OCI-LY7 (cell line): ENCODE results near the gene HSPA4L. TPM values are rescaled to one million over a fixed set of nuclear protein-coding genes. Genes with fewer than 3 reads are reported as not detected.

ENCODE experiments used
- BruUV-seq: library from RNA; stranded (reverse); fragments of 400-500 nt; replicated peaks from 2 replicates; lab custom pipeline; 2021; lab: Mats Ljungman, UMichigan
- CTCF ChIA-PET: fragments of 300-600 bp; sonication (Branson Sonifier 250); formaldehyde crosslinking; loops from one replicate; lab custom pipeline; 2022; ENCODE audit warnings: antibody characterized with exemption; ENCODE audit not compliant: unreplicated experiment; lab: Charles Lee
- POLR2A ChIA-PET: fragments of 300-600 bp; sonication (Branson Sonifier 250); formaldehyde crosslinking; loops from one replicate; lab custom pipeline; 2022; ENCODE audit warnings: antibody characterized with exemption; lab: Charles Lee
- DNase-seq: peaks from one replicate; pipeline ENCODE4 v3.0.0-alpha.2; 2015; ENCODE audit warnings: low spot score
- H2AFZ ChIP-seq: fragments of 200-600 bp; sonication (generic), shearing (Covaris generic); 2 replicates; pipeline ENCODE4 v1.6.1; 2014; ENCODE audit warnings: mild to moderate bottlenecking, antibody characterized with exemption, low read length, moderate library complexity
- H3K27ac ChIP-seq: fragments of 200-600 bp; sonication (generic); 2 replicates; pipeline ENCODE4 v1.5.1; 2014; ENCODE audit warnings: mixed run types, low read depth, mild to moderate bottlenecking, moderate library complexity, low read length, inconsistent platforms; ENCODE audit not compliant: poor library complexity, severe bottlenecking
- H3K36me3 ChIP-seq: fragments of 200-600 bp; sonication (generic); 2 replicates; pipeline ENCODE4 v1.6.1; 2014; ENCODE audit warnings: mild to moderate bottlenecking, antibody characterized with exemption, low read length, moderate library complexity, mixed read lengths; ENCODE audit not compliant: insufficient read depth
- H3K4me1 ChIP-seq: fragments of 200-600 bp; sonication (generic); 2 replicates; pipeline ENCODE4 v1.5.1; 2014; ENCODE audit warnings: mild to moderate bottlenecking, low read length; ENCODE audit not compliant: insufficient read depth, poor library complexity, severe bottlenecking
- H3K4me2 ChIP-seq: fragments of 200-600 bp; sonication (generic); 2 replicates; pipeline ENCODE4 v1.6.1; 2014; ENCODE audit warnings: mild to moderate bottlenecking, low read length
- H3K4me3 ChIP-seq: fragments of 200-600 bp; sonication (generic); 2 replicates; pipeline ENCODE4 v1.5.1; 2014; ENCODE audit warnings: mild to moderate bottlenecking, low read depth, low read length; ENCODE audit not compliant: poor library complexity, severe bottlenecking
- H3K79me2 ChIP-seq: fragments of 200-600 bp; sonication (generic); 2 replicates; pipeline ENCODE4 v1.6.1; 2016; ENCODE audit warnings: low read depth, mild to moderate bottlenecking, low read length, moderate library complexity, mixed read lengths; ENCODE audit not compliant: insufficient read depth
- H3K9me2 ChIP-seq: fragments of 200-600 bp; sonication (generic); 2 replicates; pipeline ENCODE4 v1.6.1; 2016; ENCODE audit warnings: mild to moderate bottlenecking, low read length, mixed read lengths; ENCODE audit not compliant: insufficient read depth
- H3K9me3 ChIP-seq: fragments of 200-600 bp; sonication (generic); 2 replicates; pipeline ENCODE4 v1.6.1; 2014; ENCODE audit warnings: mild to moderate bottlenecking, mixed run types, low read length, mixed read lengths
- H4K20me1 ChIP-seq: fragments of 200-600 bp; sonication (generic); 2 replicates; pipeline ENCODE4 v1.6.1; 2014; ENCODE audit warnings: mild to moderate bottlenecking, antibody characterized with exemption, low read length, moderate library complexity, mixed read lengths; ENCODE audit not compliant: insufficient read depth
- EZH2phosphoT487 ChIP-seq: fragments of 200-600 bp; sonication (generic); IDR thresholded peaks from 2 replicates; pipeline ENCODE4 v1.6.1; 2018; ENCODE audit warnings: low read depth, borderline replicate concordance, mild to moderate bottlenecking, mixed run types, antibody characterized with exemption, low read length, moderate library complexity, mixed read lengths
- intact Hi-C: fragments of 100-400 bp; cut with micrococcal nuclease; formaldehyde crosslinking; loops from one replicate; pipeline ENCODE4 v1.10.0; 2022; ENCODE audit not compliant: unreplicated experiment
- total RNA-seq, 2 experiments: library from RNA; depleted of rRNA in 1 of 2; stranded (reverse); fragments of >200 nt in 1 of 2; shearing (Covaris generic) in 1 of 2; gene quantifications; 2 replicates each; pipeline ENCODE4 v1.2.3, GENCODE V29; 2014 to 2022
- TF ChIP-seq, protein P1 (sequence below): fragments of 200-600 bp; sonication (generic); conservative IDR thresholded peaks from 2 replicates; pipeline ENCODE4 v1.5.1; 2014; ENCODE audit warnings: mild to moderate bottlenecking, antibody characterized with exemption, low read length, moderate library complexity, mixed read lengths

Gene HSPA4L
- total RNA-seq, 2 experiments from 2014 or later, result not detected

DNA sequence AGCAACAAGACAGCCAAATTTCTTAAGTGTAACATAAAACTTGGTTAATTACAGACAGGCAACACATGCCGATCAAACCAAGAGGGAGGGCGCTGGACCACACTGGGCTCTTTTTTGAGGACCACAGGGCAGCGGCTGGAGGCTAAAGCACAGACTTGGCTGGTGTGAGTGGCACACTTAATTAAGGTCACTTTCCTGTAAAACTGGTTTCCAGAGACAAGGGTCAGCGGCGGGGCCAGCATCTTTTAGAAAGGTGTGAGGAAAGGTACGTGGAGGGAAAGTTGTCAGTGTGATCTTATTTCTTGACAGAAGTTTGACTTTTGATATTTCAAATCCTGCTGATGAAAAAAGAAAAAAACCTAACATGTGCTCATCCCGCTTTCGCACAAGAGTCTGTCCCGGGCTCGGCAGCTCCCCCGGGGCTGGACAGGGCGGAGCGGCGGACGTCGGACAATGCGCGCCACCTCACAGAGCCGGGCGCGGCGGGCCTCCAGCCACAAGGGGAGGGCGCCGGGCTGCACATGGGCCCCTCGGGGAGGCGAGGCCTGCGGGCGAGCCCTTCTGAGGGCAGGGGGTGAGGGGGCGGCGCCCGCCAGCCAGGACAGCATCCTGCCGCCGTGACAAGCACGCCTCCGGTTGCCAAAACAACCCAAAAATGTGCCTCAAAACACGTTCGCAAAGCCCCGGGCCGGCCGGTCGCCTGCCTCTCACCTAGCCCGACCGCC is 660 bp upstream of the HSPA4L start:
- POLR2A ChIA-PET, result no interaction called here
- CTCF ChIA-PET, result no interaction called here
- peak overlapping the region; percentile 55; the same call in 1 of the 2 replicates for H3K4me2 ChIP-seq
- intact Hi-C loops, result no loop called here
- H3K4me3 ChIP-seq, result no peak overlapping the region
- BruUV-seq, result no TSS peak
- H3K27ac ChIP-seq, result no peak overlapping the region
- H3K9me3 ChIP-seq, result no peaks in the 10 kb centered on the region
- H3K9me2 ChIP-seq, result no peaks in the 10 kb centered on the region
- no peak overlapping the region for H2AFZ ChIP-seq
- no peaks in the 10 kb centered on the region for H3K79me2 ChIP-seq
- H3K36me3 ChIP-seq, result no peaks in the 10 kb centered on the region
- peaks cover 5% of the 10 kb centered on the region for H3K4me1 ChIP-seq
- H4K20me1 ChIP-seq, result no peaks in the 10 kb centered on the region
- TF ChIP-seq, protein P1, sequence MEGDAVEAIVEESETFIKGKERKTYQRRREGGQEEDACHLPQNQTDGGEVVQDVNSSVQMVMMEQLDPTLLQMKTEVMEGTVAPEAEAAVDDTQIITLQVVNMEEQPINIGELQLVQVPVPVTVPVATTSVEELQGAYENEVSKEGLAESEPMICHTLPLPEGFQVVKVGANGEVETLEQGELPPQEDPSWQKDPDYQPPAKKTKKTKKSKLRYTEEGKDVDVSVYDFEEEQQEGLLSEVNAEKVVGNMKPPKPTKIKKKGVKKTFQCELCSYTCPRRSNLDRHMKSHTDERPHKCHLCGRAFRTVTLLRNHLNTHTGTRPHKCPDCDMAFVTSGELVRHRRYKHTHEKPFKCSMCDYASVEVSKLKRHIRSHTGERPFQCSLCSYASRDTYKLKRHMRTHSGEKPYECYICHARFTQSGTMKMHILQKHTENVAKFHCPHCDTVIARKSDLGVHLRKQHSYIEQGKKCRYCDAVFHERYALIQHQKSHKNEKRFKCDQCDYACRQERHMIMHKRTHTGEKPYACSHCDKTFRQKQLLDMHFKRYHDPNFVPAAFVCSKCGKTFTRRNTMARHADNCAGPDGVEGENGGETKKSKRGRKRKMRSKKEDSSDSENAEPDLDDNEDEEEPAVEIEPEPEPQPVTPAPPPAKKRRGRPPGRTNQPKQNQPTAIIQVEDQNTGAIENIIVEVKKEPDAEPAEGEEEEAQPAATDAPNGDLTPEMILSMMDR, result no peak
- TF ChIP-seq EZH2phosphoT487, result no peak
- no peak for DNase-seq

DNA sequence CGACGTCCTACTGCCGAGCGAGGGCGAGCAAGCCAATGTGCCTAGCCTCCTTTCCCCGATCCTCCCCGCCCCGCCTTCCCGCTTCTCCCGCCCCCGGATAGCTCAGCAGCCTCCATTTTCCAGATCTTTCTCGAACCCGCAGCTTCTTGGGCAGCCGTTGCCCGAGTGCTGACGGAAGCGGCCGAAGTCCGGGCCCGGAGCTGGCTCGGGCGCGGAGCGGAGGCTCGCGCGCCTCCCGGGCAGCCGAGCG is 172 bp upstream of the HSPA4L start:
- Histone ChIP-seq H3K9me3 (no peaks in the 10 kb centered on the region), H4K20me1 (no peaks in the 10 kb centered on the region), H2AFZ (no peak overlapping the region), H3K9me2 (no peaks in the 10 kb centered on the region), H3K4me3 (no peak overlapping the region), H3K36me3 (no peaks in the 10 kb centered on the region), H3K4me2 (peak overlapping the region; percentile 55; the same call in 1 of the 2 replicates), H3K27ac (no peak overlapping the region), H3K79me2 (no peaks in the 10 kb centered on the region), H3K4me1 (peaks cover 5% of the 10 kb centered on the region)
- no peak for TF ChIP-seq EZH2phosphoT487
- TF ChIP-seq, protein P1, result no peak
- BruUV-seq, result no TSS peak
- intact Hi-C loops, result no loop called here
- CTCF ChIA-PET, result interaction anchor here (0.6 kb wide), 1 partner anchor 20 kb away, joined by 9 read pairs; no protein-coding TSS in a partner anchor
- no peak for DNase-seq
- POLR2A ChIA-PET, result no interaction called here

DNA sequence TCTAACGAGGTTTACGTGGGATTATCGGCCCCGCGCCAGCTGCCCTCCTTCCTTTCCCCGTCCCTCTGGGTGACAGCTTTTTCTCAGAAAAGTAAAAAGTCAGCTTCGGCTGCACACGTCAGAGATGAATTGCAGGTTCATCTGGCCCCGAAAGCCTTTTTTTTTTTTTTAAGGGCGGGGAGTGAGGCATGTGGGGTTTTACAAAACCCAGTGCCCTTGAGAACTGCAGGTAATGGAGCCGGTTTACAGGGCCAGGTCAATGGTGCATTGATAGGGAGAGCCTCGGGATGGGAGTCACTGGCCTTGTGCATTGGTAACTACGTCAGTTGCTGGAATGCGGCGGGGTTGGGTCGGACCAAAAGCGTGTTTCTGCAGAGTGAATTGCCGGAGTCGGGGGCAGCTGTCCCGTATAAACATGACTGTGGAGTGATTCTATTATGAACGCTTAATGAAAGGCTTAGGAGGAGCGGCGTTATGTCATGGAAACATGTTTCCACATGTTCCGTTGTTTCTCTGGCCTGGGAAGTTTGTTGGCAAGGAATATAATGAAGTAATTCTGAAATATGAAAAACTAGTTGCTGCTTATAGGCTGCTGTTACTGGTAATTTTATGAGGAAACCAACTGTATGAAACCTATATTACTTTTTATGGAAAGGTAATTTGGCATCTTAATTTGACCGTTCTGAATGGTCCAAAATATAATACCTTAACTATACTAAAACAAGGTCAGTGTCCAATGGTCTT is 1.1 kb downstream of the HSPA4L start:
- Histone ChIP-seq H2AFZ (no peak overlapping the region), H3K27ac (no peak overlapping the region), H3K36me3 (no peaks in the 10 kb centered on the region), H3K4me1 (peaks cover 5% of the 10 kb centered on the region), H3K4me3 (no peak overlapping the region), H3K79me2 (no peaks in the 10 kb centered on the region), H3K4me2 (peak overlapping the region; percentile 55), H3K9me3 (no peaks in the 10 kb centered on the region), H4K20me1 (no peaks in the 10 kb centered on the region), H3K9me2 (no peaks in the 10 kb centered on the region)
- CTCF ChIA-PET, result no interaction called here
- POLR2A ChIA-PET, result interaction anchor here (0.6 to 0.7 kb wide), 3 partner anchors 59 to 1704 kb away, joined by 3 to 10 read pairs (median 3); no protein-coding TSS in a partner anchor
- no TSS peak for BruUV-seq
- intact Hi-C loops, result no loop called here
- DNase-seq, result no peak
- TF ChIP-seq, protein P1, result no peak
- 0 out of 2 replicates have a peak, but pooled peaks have one; percentile 79 for TF ChIP-seq EZH2phosphoT487
